Peyer's patch (tissue), 4 donors: ENCODE measurements around the gene HIGD2A. TPM values are rescaled to one million over a fixed set of nuclear protein-coding genes. Genes with fewer than 3 reads are reported as not detected.

Experiments used
- DNase-seq, 3 donors: peaks; one replicate each; pipeline ENCODE4 v3.0.0-alpha.2; 2017 to 2019
- H3K27ac ChIP-seq, 4 donors: fragments of 200-600 bp; sonication (generic); one replicate each; pipeline ENCODE4 v1.5.1; 2016 to 2019
- H3K27me3 ChIP-seq, 2 donors: fragments of 200-600 bp; sonication (generic); one replicate each; pipeline ENCODE4 v1.5.1; 2019
- H3K36me3 ChIP-seq, 3 donors: fragments of 200-600 bp; sonication (generic); one replicate each; pipeline ENCODE4 v1.5.1; 2016 to 2019
- H3K4me1 ChIP-seq, 4 donors: fragments of 200-600 bp; sonication (generic); one replicate each; pipeline ENCODE4 v1.5.1; 2016 to 2019
- H3K4me3 ChIP-seq, 4 donors: fragments of 200-600 bp; sonication (generic); 1 replicate in 3 of 4; 2 replicates in 1 of 4; pipeline ENCODE4 v1.5.1; 2016 to 2019; ENCODE audit warnings: mild to moderate bottlenecking in 1 of 4
- H3K9me3 ChIP-seq, 4 donors: fragments of 200-600 bp; sonication (generic); one replicate each; pipeline ENCODE4 v1.5.1; 2016 to 2019; ENCODE audit warnings: mild to moderate bottlenecking in 1 of 4
- CTCF ChIP-seq, 6 experiments: fragments of 450-650 bp in 4 of 6; fragments of 200-600 bp in 2 of 6; sonication (generic) in 1 of 6; IDR thresholded peaks; one replicate each; pipeline ENCODE4 v1.5.1; 2017 to 2019; ENCODE audit warnings: antibody characterized with exemption in 6 of 6, mild to moderate bottlenecking in 3 of 6, moderate library complexity in 1 of 6
- POLR2A ChIP-seq, 2 donors: fragments of 450-650 bp; IDR thresholded peaks; one replicate each; pipeline ENCODE4 v1.5.1; 2017; ENCODE audit warnings: antibody characterized with exemption in 2 of 2, mild to moderate bottlenecking in 2 of 2, moderate library complexity in 2 of 2
- total RNA-seq, 4 donors: library from RNA; depleted of rRNA; stranded (reverse); fragments of >200 nt; gene quantifications; one replicate each; pipeline ENCODE4 v1.1.0, GENCODE V29; 2016

HIGD2A gene
- total RNA-seq, 4 donors from 2014 or later = 92.4 to 168 (median 140) TPM

- TF ChIP-seq POLR2A (IDR thresholded peaks at IDR 0.05) = no peak
- TF ChIP-seq CTCF (IDR thresholded peaks at IDR 0.05) = peak in 4 of 6 experiments; percentile 17 to 45 (median 26)
- peak in 1 of 3 donors; percentile 39 for DNase-seq
- H3K27me3 ChIP-seq = no peaks in the 10 kb centered on the region
- no peaks in the 10 kb centered on the region for H3K9me3 ChIP-seq
- H3K4me1 ChIP-seq = peaks cover 0 to 54% (median 4%) of the 10 kb centered on the region in 4 donors
- H3K4me3 ChIP-seq = no peak overlapping the region
- H3K27ac ChIP-seq = peak overlapping the region in 1 of 4 donors; percentile 16
- H3K36me3 ChIP-seq = peaks cover 0 to 44% (median 0%) of the 10 kb centered on the region in 3 donors
Observed at GRCh38 chr5:176410486-176411180, 22.1 kb downstream of the HIGD2A start.

DNA sequence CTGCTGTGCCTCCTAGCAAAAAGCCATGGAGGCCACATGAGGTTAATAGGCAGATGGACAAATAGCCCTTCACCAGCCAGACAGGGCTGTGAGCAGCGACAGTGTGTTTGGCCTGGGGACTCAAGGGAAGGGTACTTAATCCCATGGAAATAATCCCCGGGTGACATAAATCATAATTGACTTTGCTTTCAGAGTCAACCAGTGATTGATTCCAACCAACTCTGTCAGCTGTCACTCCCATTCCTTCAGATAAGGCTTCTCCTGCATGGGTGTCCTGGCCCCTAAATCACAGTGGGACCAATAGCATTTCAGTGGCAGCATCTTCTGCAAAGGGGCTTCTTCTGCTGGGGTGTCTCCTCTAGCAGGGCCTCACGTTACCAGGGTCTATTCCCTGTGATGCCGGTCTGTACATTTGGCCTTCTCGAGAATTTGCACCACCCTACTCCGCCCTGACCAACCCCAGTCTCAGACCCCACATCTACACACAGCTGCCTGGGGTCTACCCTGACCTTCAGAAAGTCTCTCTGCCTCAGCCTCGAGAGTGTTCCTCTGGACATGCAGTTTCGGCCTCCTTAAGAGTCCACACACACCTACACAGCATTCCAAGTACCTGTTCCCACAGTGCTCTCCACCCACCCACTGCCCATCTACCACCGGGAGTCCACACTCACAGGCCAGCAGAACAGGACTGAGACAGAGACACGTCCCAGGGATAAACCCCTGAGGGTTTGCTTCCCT is 24.1 kb downstream of the HIGD2A start:
- Histone ChIP-seq H3K4me1 (peaks cover 2 to 50% (median 10%) of the 10 kb centered on the region in 4 donors), H3K27me3 (no peaks in the 10 kb centered on the region), H3K36me3 (peaks cover 0 to 26% (median 0%) of the 10 kb centered on the region in 3 donors), H3K27ac (peak overlapping the region in 1 of 4 donors; percentile 50), H3K9me3 (no peaks in the 10 kb centered on the region), H3K4me3 (no peak overlapping the region)
- TF ChIP-seq POLR2A (IDR thresholded peaks at IDR 0.05) = no peak
- TF ChIP-seq CTCF (IDR thresholded peaks at IDR 0.05) = no peak
- peak in 1 of 3 donors; percentile 30 for DNase-seq

GRCh38 chr5:176413255-176413565 is 24.7 kb downstream of the HIGD2A start:
- TF ChIP-seq CTCF (IDR thresholded peaks at IDR 0.05) (no peak), POLR2A (IDR thresholded peaks at IDR 0.05) (no peak)
- DNase-seq = peak in 1 of 3 donors; percentile 46
- peaks cover 0 to 21% (median 0%) of the 10 kb centered on the region in 3 donors for H3K36me3 ChIP-seq
- peak overlapping the region in 2 of 4 donors; percentile 28 to 40 for H3K27ac ChIP-seq
- no peak overlapping the region for H3K4me3 ChIP-seq
- no peaks in the 10 kb centered on the region for H3K9me3 ChIP-seq
- H3K4me1 ChIP-seq = peaks cover 2 to 50% (median 10%) of the 10 kb centered on the region in 4 donors
- H3K27me3 ChIP-seq = no peaks in the 10 kb centered on the region

- H3K27me3 ChIP-seq = no peaks in the 10 kb centered on the region
- peak overlapping the region in 2 of 4 donors; percentile 28 to 40 for H3K27ac ChIP-seq
- no peak for DNase-seq
- no peaks in the 10 kb centered on the region for H3K9me3 ChIP-seq
- H3K36me3 ChIP-seq = peaks cover 0 to 16% (median 0%) of the 10 kb centered on the region in 3 donors
- H3K4me1 ChIP-seq = peaks cover 2 to 50% (median 10%) of the 10 kb centered on the region in 4 donors
- no peak for TF ChIP-seq CTCF (IDR thresholded peaks at IDR 0.05)
- no peak for TF ChIP-seq POLR2A (IDR thresholded peaks at IDR 0.05)
- H3K4me3 ChIP-seq = peak overlapping the region in 1 of 4 donors; percentile 12
Observed at GRCh38 chr5:176413709-176414191, 25.2 kb downstream of the HIGD2A start.

DNA sequence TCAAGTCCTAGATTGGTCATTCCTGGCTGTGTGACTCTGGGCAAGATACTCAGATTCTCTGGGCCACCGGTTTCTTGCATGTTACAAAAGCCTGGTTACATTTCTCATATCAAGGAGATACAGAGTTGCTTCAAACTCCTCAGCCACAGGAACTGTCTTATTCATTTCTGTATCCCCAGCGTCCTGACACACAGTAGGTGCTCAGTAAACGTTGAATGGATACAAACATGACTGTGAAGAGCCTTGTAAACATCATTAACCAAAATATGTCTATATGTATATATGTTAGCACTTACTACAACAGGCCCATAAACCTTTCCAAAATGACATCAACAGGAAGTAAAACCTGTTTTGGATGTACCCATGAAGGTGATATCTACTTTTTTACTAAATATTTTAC is 26.2 kb downstream of the HIGD2A start:
- peaks cover 0 to 7% (median 0%) of the 10 kb centered on the region in 3 donors for H3K36me3 ChIP-seq
- DNase-seq = no peak
- H3K27ac ChIP-seq = peak overlapping the region in 2 of 4 donors; percentile 28 to 95
- peak overlapping the region in 2 of 4 donors; percentile 91 to 99 for H3K4me3 ChIP-seq
- TF ChIP-seq POLR2A (IDR thresholded peaks at IDR 0.05) = no peak
- TF ChIP-seq CTCF (IDR thresholded peaks at IDR 0.05) = no peak
- no peaks in the 10 kb centered on the region for H3K9me3 ChIP-seq
- peaks cover 2 to 50% (median 10%) of the 10 kb centered on the region in 4 donors for H3K4me1 ChIP-seq
- no peaks in the 10 kb centered on the region for H3K27me3 ChIP-seq
